ENCODE data around the gene ATP6AP1. TPM values are rescaled to one million over a fixed set of nuclear protein-coding genes. Genes with fewer than 3 reads are reported as not detected.

The ATP6AP1 gene
- total RNA-seq, 1 donor from 2014 or later: 78.3 TPM

DNA sequence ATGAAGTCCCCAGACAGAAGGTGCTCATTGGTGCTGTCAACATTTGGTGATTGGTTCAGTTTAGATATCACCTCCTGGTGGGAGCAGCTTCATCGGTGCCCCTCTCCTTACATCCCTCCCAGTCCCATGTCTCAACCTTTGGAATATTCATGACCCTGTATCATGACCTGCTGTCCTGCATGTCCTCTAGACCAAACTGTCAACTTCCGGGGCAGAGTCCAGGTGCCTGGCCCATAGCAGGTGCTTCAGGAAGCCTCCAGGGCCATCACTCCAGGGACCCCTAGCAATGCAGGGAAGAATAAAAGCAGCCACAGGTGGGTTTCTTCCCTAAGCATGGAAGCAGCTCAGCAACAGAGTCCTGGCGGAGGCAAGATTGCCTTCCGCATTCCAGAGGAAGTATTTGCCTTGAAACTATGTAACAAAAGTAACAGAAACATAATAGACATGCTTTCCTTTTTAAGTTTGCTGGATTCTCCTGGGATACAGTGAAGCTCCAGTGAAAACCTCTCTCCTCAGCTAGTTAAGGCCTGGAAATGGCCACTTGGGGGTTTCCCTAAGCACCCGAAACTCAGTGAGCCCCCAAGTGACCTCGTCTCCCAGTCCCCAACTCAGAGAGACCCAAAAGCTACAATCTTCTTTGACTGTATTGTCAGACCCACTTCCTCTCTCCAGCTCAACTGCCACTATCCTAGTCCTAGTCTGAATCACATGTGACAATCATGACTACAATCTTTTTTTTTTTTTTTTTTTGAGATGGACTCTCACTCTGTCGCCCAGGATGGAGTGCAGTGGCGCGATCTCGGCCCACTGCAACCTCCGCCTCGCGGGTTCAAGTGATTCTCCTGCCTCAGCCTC is 1.3 kb upstream of the ATP6AP1 start:
- DNase-seq (ENCODE audit: low read depth): no peak
- Histone ChIP-seq H3K36me3 (ENCODE audit: control insufficient read depth, insufficient read depth, low read length) (no peaks in the 10 kb centered on the region), H3K4me3 (ENCODE audit: low read depth, low read length) (no peak overlapping the region), H3K27me3 (ENCODE audit: control insufficient read depth, insufficient read depth, low read length) (no peaks in the 10 kb centered on the region)
- no peak for TF ChIP-seq CTCF (IDR thresholded peaks at IDR 0.05; ENCODE audit: insufficient read depth, low read length, poor library complexity, severe bottlenecking)

GRCh38 chrX:154429711-154430110 is 1.2 kb downstream of the ATP6AP1 start:
- H3K4me3 ChIP-seq (ENCODE audit: low read depth, low read length): peak overlapping the region; percentile 11
- H3K27me3 ChIP-seq (ENCODE audit: control insufficient read depth, insufficient read depth, low read length): no peaks in the 10 kb centered on the region
- DNase-seq (ENCODE audit: low read depth): no peak
- TF ChIP-seq CTCF (IDR thresholded peaks at IDR 0.05; ENCODE audit: insufficient read depth, low read length, poor library complexity, severe bottlenecking): no peak
- no peaks in the 10 kb centered on the region for H3K36me3 ChIP-seq (ENCODE audit: control insufficient read depth, insufficient read depth, low read length)

- DNase-seq (ENCODE audit: low read depth): no peak
- Histone ChIP-seq H3K36me3 (ENCODE audit: control insufficient read depth, insufficient read depth, low read length) (no peaks in the 10 kb centered on the region), H3K4me3 (ENCODE audit: low read depth, low read length) (no peak overlapping the region), H3K27me3 (ENCODE audit: control insufficient read depth, insufficient read depth, low read length) (no peaks in the 10 kb centered on the region)
- TF ChIP-seq CTCF (IDR thresholded peaks at IDR 0.05; ENCODE audit: insufficient read depth, low read length, poor library complexity, severe bottlenecking): no peak
Measured at GRCh38 chrX:154430479-154430878, 2.0 kb downstream of the ATP6AP1 start.

DNA sequence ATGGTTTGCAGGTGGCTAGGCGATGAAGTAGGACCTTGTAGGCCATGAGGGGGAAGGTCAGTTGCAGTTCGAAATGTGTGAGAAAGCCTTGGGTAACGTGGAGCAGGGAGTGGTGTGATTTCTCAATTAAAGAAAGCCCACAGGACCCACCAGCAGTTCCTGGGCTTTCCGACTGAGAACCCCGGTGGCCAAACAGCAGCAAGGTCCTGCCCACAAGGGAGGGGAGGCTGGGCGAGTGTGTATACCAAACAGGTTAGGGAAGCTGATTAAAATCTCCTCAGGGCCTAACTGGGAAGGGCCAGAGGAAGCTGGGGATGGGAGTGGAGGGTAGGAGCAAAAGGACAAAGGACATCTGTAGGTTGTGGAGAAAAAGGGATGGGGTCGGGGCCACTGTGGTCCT is 2.4 kb downstream of the ATP6AP1 start:
- TF ChIP-seq CTCF (IDR thresholded peaks at IDR 0.05; ENCODE audit: insufficient read depth, low read length, poor library complexity, severe bottlenecking): no peak
- Histone ChIP-seq H3K36me3 (ENCODE audit: control insufficient read depth, insufficient read depth, low read length) (no peaks in the 10 kb centered on the region), H3K4me3 (ENCODE audit: low read depth, low read length) (no peak overlapping the region), H3K27me3 (ENCODE audit: control insufficient read depth, insufficient read depth, low read length) (no peaks in the 10 kb centered on the region)
- no peak for DNase-seq (ENCODE audit: low read depth)

GRCh38 chrX:154431341-154431740 is 2.9 kb downstream of the ATP6AP1 start:
- no peak for TF ChIP-seq CTCF (IDR thresholded peaks at IDR 0.05; ENCODE audit: insufficient read depth, low read length, poor library complexity, severe bottlenecking)
- H3K4me3 ChIP-seq (ENCODE audit: low read depth, low read length): no peak overlapping the region
- DNase-seq (ENCODE audit: low read depth): no peak
- no peaks in the 10 kb centered on the region for H3K36me3 ChIP-seq (ENCODE audit: control insufficient read depth, insufficient read depth, low read length)
- H3K27me3 ChIP-seq (ENCODE audit: control insufficient read depth, insufficient read depth, low read length): no peaks in the 10 kb centered on the region

- no peak for DNase-seq (ENCODE audit: low read depth)
- Histone ChIP-seq H3K4me3 (ENCODE audit: low read depth, low read length) (no peak overlapping the region), H3K27me3 (ENCODE audit: control insufficient read depth, insufficient read depth, low read length) (no peaks in the 10 kb centered on the region), H3K36me3 (ENCODE audit: control insufficient read depth, insufficient read depth, low read length) (no peaks in the 10 kb centered on the region)
- no peak for TF ChIP-seq CTCF (IDR thresholded peaks at IDR 0.05; ENCODE audit: insufficient read depth, low read length, poor library complexity, severe bottlenecking)
Measured at GRCh38 chrX:154432210-154432609, 3.7 kb downstream of the ATP6AP1 start.

Measured in kidney epithelial cell (primary cell).